Tibial nerve (tissue), 3 donors: ENCODE data around the gene HSD17B12.

Source experiments
- CTCF ChIP-seq, 5 experiments: fragments of 200-600 bp in 3 of 5; fragments of 450-650 bp in 2 of 5; sonication (generic) in 3 of 5; IDR thresholded peaks; one replicate each; pipeline ENCODE4 v1.5.1; 2016 to 2019; ENCODE audit warnings: antibody characterized with exemption in 5 of 5, mild to moderate bottlenecking in 3 of 5, moderate library complexity in 2 of 5
- POLR2A ChIP-seq, 2 donors: fragments of 450-650 bp; IDR thresholded peaks; one replicate each; pipeline ENCODE4 v1.6.1; 2017; ENCODE audit warnings: antibody characterized with exemption in 2 of 2, mild to moderate bottlenecking in 2 of 2, moderate library complexity in 2 of 2

- TF ChIP-seq CTCF (IDR thresholded peaks at IDR 0.05) (no peak), POLR2A (IDR thresholded peaks at IDR 0.05) (no peak)
These were observed 19.3 kb downstream of the HSD17B12 start for GRCh38 chr11:43699870-43700269.
